Cerebellar cortex (tissue), 1 donor: ENCODE results near the gene IFIT1.
"Not testable (repeated sequence)": the region's sequence is repeated elsewhere in the genome, so short reads cannot be mapped to it uniquely, and the experiment has no call there.

Experiments used
- DNase-seq: peaks from one replicate; pipeline ENCODE4 v3.0.0-alpha.2; 2015; ENCODE audit warnings: low spot score

IFIT1 gene

GRCh38 chr10:89403043-89403442 lies 10.6 kb downstream of the IFIT1 start:
- DNase-seq: no peak

GRCh38 chr10:89404104-89405047 lies 12.0 kb downstream of the IFIT1 start:
- no peak for DNase-seq

- not testable (repeated sequence) for DNase-seq
Observed at GRCh38 chr10:89406178-89406577, 13.8 kb downstream of the IFIT1 start.

- not testable (repeated sequence) for DNase-seq
Observed at GRCh38 chr10:89407792-89408191, 15.4 kb downstream of the IFIT1 start.

GRCh38 chr10:89409282-89409681 lies 16.9 kb downstream of the IFIT1 start:
- not testable (repeated sequence) for DNase-seq

- not testable (repeated sequence) for DNase-seq
Observed at GRCh38 chr10:89410551-89410950, 18.1 kb downstream of the IFIT1 start.

- not testable (repeated sequence) for DNase-seq
Observed at GRCh38 chr10:89411135-89411534, 18.7 kb downstream of the IFIT1 start.

GRCh38 chr10:89412276-89412675 lies 19.9 kb downstream of the IFIT1 start:
- not testable (repeated sequence) for DNase-seq

GRCh38 chr10:89413398-89413912 lies 21.0 kb downstream of the IFIT1 start:
- no peak for DNase-seq

GRCh38 chr10:89414146-89414878 lies 21.9 kb downstream of the IFIT1 start, which contains the start of gene IFIT5:
IFIT5 (plus strand) TSS chr10:89414568; CDS start chr10:89414799, 231 bp downstream.
- DNase-seq: peak; percentile 70

GRCh38 chr10:89414879-89415821 lies 22.7 kb downstream of the IFIT1 start:
- DNase-seq: peak; percentile 37

- DNase-seq: no peak
Observed at GRCh38 chr10:89416465-89416864, 24.0 kb downstream of the IFIT1 start.

- DNase-seq: no peak
Observed at GRCh38 chr10:89419548-89419947, 27.1 kb downstream of the IFIT1 start.

- no peak for DNase-seq
Observed at GRCh38 chr10:89421018-89421476, 28.6 kb downstream of the IFIT1 start.

- DNase-seq: no peak
Observed at GRCh38 chr10:89425000-89425399, 32.6 kb downstream of the IFIT1 start.

GRCh38 chr10:89426230-89426868 lies 33.9 kb downstream of the IFIT1 start:
- DNase-seq: peak; percentile 61

- no peak for DNase-seq
Observed at GRCh38 chr10:89427629-89428028, 35.2 kb downstream of the IFIT1 start.

GRCh38 chr10:89428877-89429276 lies 36.5 kb downstream of the IFIT1 start:
- no peak for DNase-seq

- no peak for DNase-seq
Observed at GRCh38 chr10:89431977-89432376, 39.6 kb downstream of the IFIT1 start.

- no peak for DNase-seq
Observed at GRCh38 chr10:89438525-89438924, 46.1 kb downstream of the IFIT1 start.
